Endothelial cell of umbilical vein (primary cell): ENCODE results near the gene MAFB. TPM values are rescaled to one million over a fixed set of nuclear protein-coding genes. Genes with fewer than 3 reads are reported as not detected.

Source experiments
- BruUV-seq: library from RNA; stranded (reverse); fragments of 400-500 nt; replicated peaks from 2 replicates; lab custom pipeline; 2021; lab: Mats Ljungman, UMichigan
- CTCF ChIA-PET: fragments of 300-600, 350-600 bp; sonication (Branson Sonifier 250); formaldehyde crosslinking; loops from one replicate; lab custom pipeline; 2021; ENCODE audit warnings: antibody characterized with exemption, inconsistent platforms; lab: Charles Lee
- POLR2A ChIA-PET: fragments of 300-600, 350-600 bp; sonication (Branson Sonifier 250); formaldehyde crosslinking; loops from one replicate; lab custom pipeline; 2021; ENCODE audit warnings: antibody characterized with exemption, inconsistent platforms; lab: Charles Lee
- DNase-seq: peaks from one replicate; pipeline ENCODE4 v3.0.0-alpha.2; 2011; ENCODE audit warnings: low read depth, low spot score
- FAIRE-seq: peaks from 2 replicates; lab custom pipeline; 2011; peaks lifted over from hg19 to GRCh38; lab: Jason Lieb, UNC
- H2AFZ ChIP-seq: 2 replicates; pipeline ENCODE4 v1.6.0; 2012; ENCODE audit warnings: low read depth, low read length, control low read depth, inconsistent platforms
- H3K27ac ChIP-seq: 2 replicates; pipeline ENCODE4 v1.5.1; 2011; ENCODE audit warnings: low read depth, mild to moderate bottlenecking, control low read depth, low read length, moderate library complexity; ENCODE audit not compliant: insufficient read depth
- H3K27me3 ChIP-seq, 2 experiments: 2 replicates each; pipeline versions ENCODE4 v1.6.0 to v1.6.1; 2011; ENCODE audit warnings: low read length in 2 of 2, mixed read lengths in 1 of 2; ENCODE audit not compliant: control insufficient read depth in 2 of 2, insufficient read depth in 2 of 2
- H3K36me3 ChIP-seq, 2 experiments: 2 replicates in 1 of 2; 3 replicates in 1 of 2; pipeline ENCODE4 v1.5.1; 2011; ENCODE audit warnings: low read length in 2 of 2, mild to moderate bottlenecking in 1 of 2, moderate library complexity in 1 of 2; ENCODE audit not compliant: control insufficient read depth in 2 of 2, insufficient read depth in 2 of 2; ENCODE audit errors: extremely low read depth in 1 of 2
- H3K4me1 ChIP-seq: 3 replicates; pipeline ENCODE4 v1.5.1; 2011; ENCODE audit warnings: mild to moderate bottlenecking, low read length; ENCODE audit not compliant: control insufficient read depth, insufficient read depth; ENCODE audit errors: extremely low read depth
- H3K4me2 ChIP-seq: 2 replicates; pipeline ENCODE4 v1.6.1; 2011; ENCODE audit warnings: low read length, control low read depth, mixed read lengths; ENCODE audit not compliant: insufficient read depth
- H3K4me3 ChIP-seq, 3 experiments: fragments of 200-600 bp in 1 of 3; sonication (generic), shearing (Covaris generic) in 1 of 3; replicated peaks in 1 of 3; 2 replicates each; pipeline ENCODE4 v1.5.1; 2011 to 2016; ENCODE audit warnings: control low read depth in 3 of 3, low read length in 3 of 3, mild to moderate bottlenecking in 2 of 3, inconsistent platforms in 1 of 3, low read depth in 1 of 3, moderate library complexity in 1 of 3; ENCODE audit not compliant: insufficient read depth in 1 of 3
- H3K79me2 ChIP-seq: 2 replicates; pipeline ENCODE4 v1.6.0; 2012; ENCODE audit warnings: low read length, inconsistent platforms; ENCODE audit not compliant: control insufficient read depth, insufficient read depth
- H3K9ac ChIP-seq: replicated peaks from 2 replicates; pipeline ENCODE3; 2011; ENCODE audit warnings: low read length, control low read depth; ENCODE audit not compliant: insufficient read depth; ENCODE audit errors: extremely low read depth
- H3K9me1 ChIP-seq: replicated peaks from 3 replicates; pipeline ENCODE4 v1.6.0; 2011; ENCODE audit warnings: mild to moderate bottlenecking, low read length; ENCODE audit not compliant: control insufficient read depth, insufficient read depth; ENCODE audit errors: extremely low read depth
- H3K9me3 ChIP-seq: replicated peaks from 2 replicates; pipeline ENCODE4 v1.5.1; 2012; ENCODE audit warnings: low read length, inconsistent platforms; ENCODE audit not compliant: control insufficient read depth, insufficient read depth
- H4K20me1 ChIP-seq: replicated peaks from 2 replicates; pipeline ENCODE3; 2011; ENCODE audit warnings: mild to moderate bottlenecking, low read length; ENCODE audit not compliant: control insufficient read depth, insufficient read depth; ENCODE audit errors: extremely low read depth
- CTCF ChIP-seq, 2 donors: IDR thresholded peaks; 1 replicate in 1 of 2; 2 replicates in 1 of 2; pipeline ENCODE4 v1.5.1; 2011; ENCODE audit warnings: low read length in 2 of 2, mild to moderate bottlenecking in 2 of 2, moderate library complexity in 2 of 2, control low read depth in 1 of 2, inconsistent platforms in 1 of 2, low read depth in 1 of 2; ENCODE audit not compliant: insufficient read depth in 1 of 2; ENCODE audit errors: extremely low read depth in 1 of 2
- FOS ChIP-seq: IDR thresholded peaks from 2 replicates; pipeline ENCODE4 v1.6.1; 2011; ENCODE audit warnings: mild to moderate bottlenecking, low read length, moderate library complexity, borderline replicate concordance; ENCODE audit not compliant: insufficient read depth
- GATA2 ChIP-seq: IDR thresholded peaks from 2 replicates; pipeline ENCODE4 v1.7.0; 2011; ENCODE audit warnings: low read depth, mild to moderate bottlenecking, moderate library complexity, mixed read lengths, low read length; ENCODE audit not compliant: insufficient read length, insufficient read depth
- MYC ChIP-seq: IDR thresholded peaks from one replicate; pipeline ENCODE4 v1.6.1; 2011; ENCODE audit warnings: mild to moderate bottlenecking, low read depth, low read length
- POLR2AphosphoS5 ChIP-seq: IDR thresholded peaks from 2 replicates; pipeline ENCODE4 v1.6.1; 2012; ENCODE audit warnings: low read depth, mild to moderate bottlenecking, control low read depth, low read length, moderate library complexity; ENCODE audit not compliant: insufficient read depth
- dilution Hi-C: fragments of 300-500 bp; cut with MboI; formaldehyde crosslinking; loops from one replicate; pipeline ENCODE4 v1.15.0; 2019; ENCODE audit warnings: low sequenced_read_pairs; ENCODE audit not compliant: extremely low pct_ligation_motif_present
- intact Hi-C: fragments of 100-400 bp; cut with micrococcal nuclease; formaldehyde crosslinking; loops from one replicate; pipeline ENCODE4 v1.10.0; 2022
- polyA plus RNA-seq, 4 experiments: library from polyadenylated mRNA; depleted of rRNA in 3 of 4; stranded (reverse) in 3 of 4; unstranded in 1 of 4; fragments of >200 nt; gene quantifications; 2 replicates each; pipeline versions ENCODE4 v1.2.1 to v1.2.3, GENCODE V29; 2011 to 2012; ENCODE audit warnings: missing spikeins in 1 of 4
- total RNA-seq: library from RNA; stranded (reverse); gene quantifications from 2 replicates; pipeline ENCODE4 v1.2.3, GENCODE V29; 2021

MAFB gene
- total and polyA plus RNA-seq, 2 donors (not counting 3 experiments of a cell fraction or from before 2014, with no cell fraction given), result 1.8 to 3.4 TPM

DNA sequence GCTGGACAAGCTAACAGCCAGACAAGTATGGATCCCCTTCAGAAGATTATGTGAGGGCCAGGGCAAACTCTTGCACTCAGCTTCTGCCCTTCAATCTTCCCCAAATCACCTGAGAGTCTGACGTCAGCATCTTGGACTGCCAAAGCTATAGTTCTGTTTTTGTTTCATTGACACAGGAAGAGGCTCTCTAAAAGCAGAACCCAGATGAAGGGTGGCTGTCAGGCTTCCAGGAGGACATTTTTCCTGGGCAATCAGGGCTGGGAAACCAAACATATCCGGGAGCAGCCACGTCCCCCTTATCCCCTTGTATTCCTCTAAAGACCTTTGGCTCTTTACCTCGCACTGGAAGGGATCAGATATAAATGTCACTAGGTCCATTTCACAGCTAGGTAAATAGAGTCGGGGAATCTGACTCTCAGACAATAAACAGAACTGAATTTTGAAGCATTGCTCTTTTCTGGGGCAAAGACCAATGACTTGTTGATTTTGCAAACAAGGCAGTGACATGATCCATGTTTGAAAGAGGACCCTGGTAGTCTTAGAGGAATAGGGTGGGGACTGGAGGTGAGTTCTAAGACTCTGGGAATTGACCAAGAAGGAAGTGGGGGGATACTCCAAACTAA is 13.3 kb downstream of the MAFB start:
- POLR2A ChIA-PET, result interaction anchor here (1.3 kb wide), 1 partner anchor 14 kb away, joined by 4 read pairs; the partner anchor contains the start of gene MAFB
- no peaks in the 10 kb centered on the region for H3K36me3 ChIP-seq
- TF ChIP-seq GATA2 (no peak), POLR2AphosphoS5 (no peak), CTCF (IDR thresholded peaks at IDR 0.05; ENCODE audit: extremely low read depth in 1 of 2, insufficient read depth in 1 of 2, low read depth in 1 of 2, low read length in 2 of 2) (no peak), FOS (no peak), MYC (no peak)
- H3K27me3 ChIP-seq, result peaks cover 8 to 10% of the 10 kb centered on the region in 2 experiments
- no peaks in the 10 kb centered on the region for H3K9me1 ChIP-seq
- H3K4me2 ChIP-seq, result no peak overlapping the region
- FAIRE-seq (no peak), DNase-seq (no peak)
- H3K27ac ChIP-seq, result no peak overlapping the region
- H3K9me3 ChIP-seq, result no peaks in the 10 kb centered on the region
- no peaks in the 10 kb centered on the region for H3K79me2 ChIP-seq
- no peak overlapping the region for H3K4me3 ChIP-seq
- H3K4me1 ChIP-seq, result peaks cover 5% of the 10 kb centered on the region
- H2AFZ ChIP-seq, result no peak overlapping the region
- dilution Hi-C loops (no loop called here), intact Hi-C loops (no loop called here)
- CTCF ChIA-PET, result no interaction called here
- no TSS peak for BruUV-seq
- no peak overlapping the region for H3K9ac ChIP-seq
- no peaks in the 10 kb centered on the region for H4K20me1 ChIP-seq
